ENCODE results near the gene RAB1B.
"Not testable (repeated sequence)": the region's sequence is repeated elsewhere in the genome, so short reads cannot be mapped to it uniquely, and the experiment has no call there.

RAB1B gene

GRCh38 chr11:66309475-66309874, 41.0 kb downstream of the RAB1B start:
- no peak for DNase-seq (ENCODE audit: low read depth)

GRCh38 chr11:66310324-66310723, 41.9 kb downstream of the RAB1B start:
- no peak for DNase-seq (ENCODE audit: low read depth)

- DNase-seq (ENCODE audit: low read depth) = not testable (repeated sequence)
These were observed 42.5 kb downstream of the RAB1B start for GRCh38 chr11:66310803-66311440.

GRCh38 chr11:66311470-66311964, 43.1 kb downstream of the RAB1B start:
- no peak for DNase-seq (ENCODE audit: low read depth)

- peak; percentile 93 for DNase-seq (ENCODE audit: low read depth)
These were observed 43.6 kb downstream of the RAB1B start for GRCh38 chr11:66311965-66312548.

GRCh38 chr11:66312549-66313320, 44.3 kb downstream of the RAB1B start:
- peak; percentile 96 for DNase-seq (ENCODE audit: low read depth)

GRCh38 chr11:66313321-66314185, 45.1 kb downstream of the RAB1B start:
- DNase-seq (ENCODE audit: low read depth) = no peak

GRCh38 chr11:66314186-66314501, 45.7 kb downstream of the RAB1B start:
- no peak for DNase-seq (ENCODE audit: low read depth)

GRCh38 chr11:66314561-66315497, 46.4 kb downstream of the RAB1B start:
- no peak for DNase-seq (ENCODE audit: low read depth)

GRCh38 chr11:66315498-66315885, 47.1 kb downstream of the RAB1B start:
- no peak for DNase-seq (ENCODE audit: low read depth)

- DNase-seq (ENCODE audit: low read depth) = no peak
These were observed 47.7 kb downstream of the RAB1B start for GRCh38 chr11:66315921-66316811.

- no peak for DNase-seq (ENCODE audit: low read depth)
These were observed 48.4 kb downstream of the RAB1B start, which contains the start of gene CD248 for GRCh38 chr11:66316849-66317251. Gene CD248, minus strand, starts transcription at chr11:66317044. Its CDS starts 17 bp downstream, at chr11:66317027.

- no peak for DNase-seq (ENCODE audit: low read depth)
These were observed 48.9 kb downstream of the RAB1B start for GRCh38 chr11:66317322-66317722.

- DNase-seq (ENCODE audit: low read depth) = peak; percentile 42
These were observed 49.5 kb downstream of the RAB1B start for GRCh38 chr11:66317723-66318599.

- DNase-seq (ENCODE audit: low read depth) = no peak
These were observed 50.1 kb downstream of the RAB1B start for GRCh38 chr11:66318600-66318970.

GRCh38 chr11:66320289-66320688, 51.9 kb downstream of the RAB1B start:
- DNase-seq (ENCODE audit: low read depth) = not testable (repeated sequence)

- DNase-seq (ENCODE audit: low read depth) = not testable (repeated sequence)
These were observed 52.3 kb downstream of the RAB1B start for GRCh38 chr11:66320748-66321147.

- DNase-seq (ENCODE audit: low read depth) = no peak
These were observed 53.2 kb downstream of the RAB1B start for GRCh38 chr11:66321606-66322005.
